Stimulated activated CD8-positive, alpha-beta memory T cell treated with anti-CD3 and anti-CD28 coated beads, Interleukin-4, amount 100 ng/mL, for 48 hours (primary cell): ENCODE data around the gene RGS3.
"Not testable (repeated sequence)": the region's sequence is repeated elsewhere in the genome, so short reads cannot be mapped to it uniquely, and the experiment has no call there.

ENCODE experiments used
- DNase-seq: peaks from one replicate; pipeline ENCODE4 v3.0.0-alpha.2; 2020

Gene RGS3

GRCh38 chr9:113532809-113533190, 69.3 kb downstream of the RGS3 start:
- no peak for DNase-seq

DNA sequence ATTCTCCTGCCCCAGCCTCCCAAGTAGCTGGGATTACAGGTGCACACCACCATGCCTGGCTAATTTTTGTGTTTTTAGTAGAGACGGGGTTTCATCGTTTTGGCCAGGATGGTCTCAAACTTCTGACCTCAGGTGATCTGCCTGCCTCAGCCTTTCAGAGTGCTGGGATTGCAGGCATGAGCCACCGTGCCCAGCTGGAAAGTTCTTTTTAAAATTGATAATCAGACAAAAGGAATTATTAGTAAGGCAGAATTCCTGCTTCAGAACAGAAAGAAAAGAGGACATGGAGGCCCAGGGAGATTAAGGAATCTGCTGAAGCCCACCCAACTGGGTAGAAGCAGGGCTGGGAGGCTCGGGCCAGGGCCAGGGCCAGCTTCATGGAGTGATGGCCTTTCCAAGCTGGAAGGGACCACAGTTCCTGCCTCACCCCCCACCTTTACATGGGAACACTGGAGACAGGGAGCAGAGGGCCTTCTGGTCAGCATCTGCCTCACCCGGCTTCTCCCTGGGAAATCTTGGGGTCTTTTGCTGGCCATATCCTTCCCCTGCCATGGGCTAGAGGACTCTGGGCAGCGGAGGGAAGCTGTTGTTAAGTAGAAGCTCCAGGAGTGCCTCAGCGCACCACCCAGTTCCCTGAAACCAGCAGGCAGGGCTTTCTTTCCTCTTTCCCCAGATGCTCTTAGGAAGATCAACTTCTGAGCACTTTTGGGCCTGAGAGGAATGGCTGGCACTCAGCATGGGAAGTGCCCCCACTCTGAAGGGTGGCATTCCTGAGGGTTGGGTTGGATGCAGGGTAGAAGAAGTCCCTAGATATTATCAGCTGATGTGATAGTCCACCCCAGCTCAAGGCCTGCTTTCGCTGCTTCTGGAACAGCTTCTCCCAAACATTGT, 70.1 kb downstream of the RGS3 start:
- no peak for DNase-seq

GRCh38 chr9:113535756-113536155, 72.2 kb downstream of the RGS3 start:
- no peak for DNase-seq

DNA sequence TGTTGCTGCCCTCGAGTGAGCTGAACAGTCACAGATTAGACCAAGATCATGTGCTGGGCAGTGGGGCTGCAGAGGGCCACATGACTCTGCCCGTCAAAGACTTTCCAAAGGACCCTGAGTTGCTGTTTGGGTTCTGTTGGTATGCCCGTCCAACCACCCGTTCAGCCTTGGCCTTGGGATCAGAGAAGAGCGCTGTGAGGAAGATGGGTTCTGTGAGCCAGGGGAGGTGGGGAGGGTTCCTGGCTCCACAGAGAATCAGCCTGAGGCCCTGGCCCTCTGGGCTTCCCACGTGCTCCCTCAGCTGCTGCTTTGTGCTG, 72.6 kb downstream of the RGS3 start:
- no peak for DNase-seq

DNA sequence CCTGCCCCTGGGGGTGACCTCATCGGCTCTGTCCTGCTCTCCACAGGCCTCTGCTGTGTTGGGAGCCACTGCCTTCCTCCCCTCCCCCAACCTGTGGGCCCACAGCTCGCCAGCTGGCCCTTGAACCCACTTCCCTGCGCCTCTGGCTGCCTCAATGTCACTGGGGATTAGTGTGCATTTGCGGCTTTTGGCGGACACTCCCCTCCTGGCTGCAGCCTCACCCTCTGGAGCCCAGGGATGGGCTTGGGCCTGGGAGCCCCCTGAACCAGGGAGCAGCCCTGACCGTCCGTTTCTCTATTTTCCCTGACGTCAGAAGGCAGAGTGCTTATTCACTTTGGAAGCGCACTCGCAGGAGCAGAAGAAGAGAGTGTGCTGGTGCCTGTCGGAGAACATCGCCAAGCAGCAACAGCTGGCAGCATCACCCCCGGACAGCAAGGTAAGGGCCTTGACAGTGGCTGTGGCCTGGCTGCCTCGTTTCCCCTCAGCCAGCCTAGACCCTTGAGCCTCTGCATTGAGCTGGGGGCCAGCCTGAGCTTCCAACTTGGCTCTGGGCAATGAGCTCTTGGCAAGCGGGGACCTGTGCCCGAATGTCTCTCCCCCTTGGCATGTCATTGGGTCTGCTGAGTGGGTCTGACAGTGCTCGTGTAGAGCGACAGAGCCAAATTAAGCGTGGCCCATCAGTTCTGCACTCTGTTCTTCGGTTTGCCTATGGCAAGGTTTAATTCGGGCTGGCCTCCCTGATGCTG, 73.1 kb downstream of the RGS3 start:
- DNase-seq, result no peak

- DNase-seq, result no peak
Measured at GRCh38 chr9:113537229-113537810, 73.8 kb downstream of the RGS3 start.

GRCh38 chr9:113538131-113538530, 74.6 kb downstream of the RGS3 start:
- DNase-seq, result no peak

DNA sequence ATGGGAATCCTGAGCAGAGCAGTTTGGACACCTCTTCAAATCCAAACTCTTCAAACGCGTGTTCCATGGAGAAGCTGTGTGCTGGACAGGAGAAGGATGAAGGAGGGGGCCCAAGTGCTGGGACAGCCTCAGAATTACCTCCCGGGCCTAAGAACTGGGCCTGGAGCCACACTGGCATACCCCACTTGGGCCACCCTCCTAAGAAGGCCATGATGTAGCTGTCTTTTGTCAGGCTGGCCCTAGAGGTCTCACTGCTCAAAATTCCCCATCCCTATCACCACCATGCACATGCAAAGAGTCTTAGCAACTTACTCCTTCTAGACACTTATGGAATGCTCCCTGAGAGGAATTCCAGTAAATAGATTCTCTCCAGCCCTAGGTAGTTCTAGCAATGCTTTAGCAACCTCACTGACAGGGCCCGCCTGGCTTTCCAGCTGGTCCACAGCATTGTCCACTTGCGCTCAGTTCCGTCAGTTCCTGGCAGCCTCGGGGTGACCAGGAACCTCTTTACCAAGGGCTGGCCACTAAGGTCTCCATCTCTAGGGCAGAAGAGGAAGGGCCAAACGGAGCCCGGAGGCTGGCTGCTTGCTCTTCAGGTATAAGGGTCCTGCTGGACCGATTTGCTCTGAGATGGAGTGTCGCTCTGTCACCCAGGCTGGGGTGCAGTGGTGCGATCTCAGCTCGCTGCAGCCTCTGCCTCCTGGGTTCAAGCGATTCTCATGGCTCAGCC, 75.3 kb downstream of the RGS3 start:
- DNase-seq, result no peak

DNA sequence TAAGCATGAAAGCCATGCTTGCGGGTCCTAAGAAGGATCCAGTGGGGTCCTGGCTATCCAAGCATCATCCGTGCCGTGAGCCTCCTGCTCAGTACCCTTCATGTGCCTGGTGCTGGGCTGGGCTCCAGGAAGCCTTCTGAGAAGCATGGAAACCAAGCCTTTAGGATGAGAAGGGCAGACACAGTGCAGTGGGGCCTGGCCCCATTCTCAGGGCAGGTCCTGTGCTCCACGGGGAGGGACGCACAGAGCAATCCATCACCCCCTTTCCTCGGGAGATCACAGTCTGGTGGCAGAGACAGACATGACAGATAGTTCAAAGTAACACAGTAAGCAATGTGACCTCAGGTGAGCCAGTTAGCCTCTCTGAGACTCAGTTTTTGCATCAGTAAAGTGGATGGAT, 76.9 kb downstream of the RGS3 start:
- no peak for DNase-seq

GRCh38 chr9:113541019-113541900, 77.7 kb downstream of the RGS3 start:
- DNase-seq, result no peak

- no peak for DNase-seq
Measured at GRCh38 chr9:113542006-113542405, 78.5 kb downstream of the RGS3 start.

DNA sequence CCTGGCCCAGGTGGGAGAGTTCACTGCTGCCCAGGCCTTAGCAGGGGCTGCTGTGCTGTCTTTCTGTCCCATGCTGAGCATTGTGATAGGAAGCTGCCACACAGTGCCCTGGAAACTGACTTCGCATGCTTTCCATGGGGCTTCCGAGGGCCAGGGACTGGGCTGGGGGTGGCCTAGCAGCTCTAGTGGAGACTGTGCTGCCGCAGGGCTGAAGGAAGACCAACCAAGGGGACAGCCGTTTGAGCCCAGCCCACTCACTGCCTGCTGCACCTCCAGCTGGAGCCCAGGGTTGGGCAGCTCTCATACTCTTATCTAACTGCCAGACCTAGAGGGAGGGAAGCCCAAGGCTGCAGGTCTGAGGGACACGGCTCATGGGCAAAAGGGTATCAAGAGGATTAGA, 79.2 kb downstream of the RGS3 start:
- no peak for DNase-seq

DNA sequence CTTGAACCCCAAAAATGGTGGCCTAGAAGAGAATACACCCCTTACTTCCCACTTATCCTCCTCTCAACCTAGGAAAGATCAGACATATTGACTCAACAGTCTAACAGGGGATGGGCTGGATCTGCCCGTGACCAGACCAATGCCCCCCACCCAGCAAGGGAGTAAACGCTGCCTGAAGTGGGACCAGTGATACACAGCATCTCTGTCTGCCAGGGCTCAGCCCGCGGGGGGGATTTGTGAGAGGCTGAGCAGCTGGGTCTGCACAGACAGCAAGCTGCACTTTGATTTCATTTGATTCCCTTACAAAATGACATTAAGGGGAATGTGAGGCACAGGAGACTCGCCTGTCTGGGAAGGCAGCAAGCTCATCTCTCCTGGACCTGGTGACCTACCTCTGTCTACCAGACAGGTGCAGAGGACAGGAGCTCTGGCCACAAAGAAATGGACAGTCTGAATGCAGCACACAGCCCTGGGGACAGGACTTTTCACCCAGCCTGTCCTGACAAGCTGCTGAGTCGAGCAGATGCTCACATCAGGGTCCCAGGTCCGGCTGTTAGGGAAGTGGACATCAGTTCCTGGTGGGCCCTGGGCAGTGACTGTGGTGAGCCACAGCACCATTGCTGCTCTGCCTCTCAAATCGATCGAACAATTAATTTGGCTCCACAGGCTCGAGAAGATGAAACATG, 79.9 kb downstream of the RGS3 start:
- no peak for DNase-seq

GRCh38 chr9:113543982-113544303, 80.4 kb downstream of the RGS3 start:
- DNase-seq, result no peak

- no peak for DNase-seq
Measured at GRCh38 chr9:113545068-113545467, 81.5 kb downstream of the RGS3 start.

DNA sequence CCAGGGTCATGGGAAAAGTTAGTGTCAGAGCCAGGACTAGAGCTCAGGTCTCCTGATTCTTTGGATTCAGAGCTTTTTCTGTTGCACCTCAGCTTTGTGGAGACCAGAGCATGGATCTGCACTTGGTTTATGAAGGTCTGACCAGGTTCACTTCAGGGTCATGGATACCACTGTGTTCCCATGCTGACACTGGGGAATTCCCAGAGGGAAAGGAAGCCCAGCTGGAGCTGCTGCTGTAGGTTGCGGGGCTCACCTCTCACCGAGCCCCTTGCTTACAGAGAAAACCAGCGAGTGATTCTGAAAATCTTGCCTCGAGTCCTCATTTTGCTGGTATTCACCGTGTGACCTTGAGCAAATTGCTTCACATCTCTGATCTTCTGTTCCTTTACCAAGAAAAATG, 83.0 kb downstream of the RGS3 start:
- no peak for DNase-seq

GRCh38 chr9:113547501-113547900, 84.0 kb downstream of the RGS3 start:
- no peak for DNase-seq

GRCh38 chr9:113548221-113549041, 84.9 kb downstream of the RGS3 start:
- DNase-seq, result peak; percentile 37

DNA sequence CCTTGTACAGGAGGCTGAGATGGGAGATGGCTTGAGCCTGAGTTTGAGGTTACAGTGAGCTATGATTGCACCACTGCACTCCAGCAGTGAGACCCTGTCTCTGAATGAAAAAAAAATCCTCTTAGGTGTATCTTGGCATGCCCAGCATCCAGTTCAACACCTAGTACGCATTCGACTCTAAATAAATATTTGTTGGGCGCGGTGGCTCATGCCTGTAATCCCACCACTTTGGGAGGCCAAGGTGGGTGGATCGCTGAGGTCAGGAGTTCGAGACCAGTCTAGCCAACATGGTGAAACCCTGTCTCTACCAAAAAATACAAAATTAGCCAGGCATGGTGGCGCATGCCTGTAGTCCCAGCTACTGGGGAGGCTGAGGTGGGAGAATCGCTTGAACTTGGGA, 86.4 kb downstream of the RGS3 start:
- not testable (repeated sequence) for DNase-seq

DNA sequence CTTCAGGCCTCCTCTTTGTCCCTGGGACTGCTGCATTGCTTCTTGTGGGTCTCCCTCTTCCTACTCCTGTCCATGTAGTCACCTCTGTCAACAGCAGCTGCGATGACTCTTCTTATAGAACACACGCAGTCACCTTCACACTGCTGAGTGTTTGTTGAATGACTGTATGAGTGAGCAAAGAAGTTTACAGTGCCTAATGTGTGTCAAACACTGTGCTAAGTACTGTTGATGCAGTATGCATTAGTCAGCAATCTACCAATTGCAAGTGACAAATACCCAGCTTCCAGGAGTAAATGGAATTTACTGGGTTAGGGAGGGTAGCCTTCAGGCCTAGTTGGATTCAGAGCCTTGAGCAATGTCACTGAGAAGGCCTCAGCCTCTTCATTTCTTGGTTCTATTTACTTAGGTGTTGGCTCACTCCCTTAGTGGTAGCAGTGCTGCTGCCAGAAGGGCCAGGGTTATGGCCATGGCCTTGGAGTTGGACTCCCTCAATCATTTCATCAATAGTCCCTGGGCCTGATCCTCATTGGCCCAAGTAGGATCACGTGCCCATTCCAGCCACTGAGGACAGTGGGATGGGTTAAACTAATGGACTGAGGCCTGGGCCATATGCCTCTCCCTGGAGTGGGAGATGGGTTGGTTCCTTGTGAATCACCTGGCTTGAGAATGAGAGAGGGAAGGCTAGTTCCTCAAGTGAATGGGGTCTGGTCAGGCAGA, 93.5 kb downstream of the RGS3 start:
- DNase-seq, result no peak
